Cardiac muscle cell (in vitro differentiated cells and primary cell): Measurements from ENCODE around the gene PRAF2. TPM values are rescaled to one million over a fixed set of nuclear protein-coding genes. Genes with fewer than 3 reads are reported as not detected.

Experiments
- DNase-seq, 2 donors: peaks; one replicate each; pipeline versions ENCODE4 v3.0.0 to v3.0.0-alpha.2; 2010 to 2017; ENCODE audit warnings: low read depth in 1 of 2, low spot score in 1 of 2
- H3K27ac ChIP-seq: fragments of 200-600 bp; sonication (generic); 2 replicates; pipeline ENCODE4 v1.5.1; 2016
- H3K27me3 ChIP-seq: fragments of 200-600 bp; sonication (generic); 2 replicates; pipeline ENCODE4 v1.6.0; 2016; ENCODE audit warnings: control low read depth
- H3K36me3 ChIP-seq: fragments of 200-600 bp; sonication (generic); 2 replicates; pipeline ENCODE4 v1.5.1; 2016; ENCODE audit warnings: control low read depth
- H3K4me1 ChIP-seq: fragments of 200-600 bp; sonication (generic); 2 replicates; pipeline ENCODE4 v1.8.1; 2017; ENCODE audit warnings: low read depth, mild to moderate bottlenecking, mixed run types
- H3K4me3 ChIP-seq: fragments of 200-600 bp; sonication (generic); 2 replicates; pipeline ENCODE4 v1.5.1; 2016; ENCODE audit warnings: mild to moderate bottlenecking
- H3K9me3 ChIP-seq: fragments of 200-600 bp; sonication (generic); 2 replicates; pipeline ENCODE4 v1.5.1; 2017; ENCODE audit warnings: low read depth, mild to moderate bottlenecking, control low read depth
- CTCF ChIP-seq: IDR thresholded peaks from 2 replicates; pipeline ENCODE4 v1.5.1; 2012; ENCODE audit warnings: low read depth, mild to moderate bottlenecking, low read length
- polyA plus RNA-seq: library from polyadenylated mRNA; unstranded; fragments of >200 nt; fragmentation: Nextera tagmentation; extraction: Ambion mirVana; gene quantifications from 2 replicates; pipeline ENCODE4 v1.2.1, GENCODE V29; 2016
- total RNA-seq: library from RNA; depleted of rRNA; stranded (reverse); fragments of >200 nt; gene quantifications from 2 replicates; pipeline ENCODE4 v1.2.3, GENCODE V29; 2016

Gene PRAF2
- total and polyA plus RNA-seq, 2 experiments from 2014 or later: 30.3 to 76.7 TPM

- TF ChIP-seq CTCF: no peak
- H3K27ac ChIP-seq: peak overlapping the region; percentile 74
- no peaks in the 10 kb centered on the region for H3K27me3 ChIP-seq
- peaks cover 17% of the 10 kb centered on the region for H3K36me3 ChIP-seq
- DNase-seq: peak in 1 of 2 donors; percentile 48
- no peaks in the 10 kb centered on the region for H3K9me3 ChIP-seq
- H3K4me3 ChIP-seq: peak overlapping the region; percentile 61
- peaks cover 21% of the 10 kb centered on the region for H3K4me1 ChIP-seq
Measured at GRCh38 chrX:49041744-49042580, 31.8 kb downstream of the PRAF2 start.

- H3K4me3 ChIP-seq: peak overlapping the region; percentile 0
- H3K36me3 ChIP-seq: peaks cover 22% of the 10 kb centered on the region
- peak in 1 of 2 donors; percentile 38 for DNase-seq
Measured at GRCh38 chrX:49040376-49040955, 33.3 kb downstream of the PRAF2 start.

GRCh38 chrX:49039598-49040375 lies 34.0 kb downstream of the PRAF2 start:
- Histone ChIP-seq H3K27ac (peak overlapping the region; percentile 92), H3K4me1 (peaks cover 21% of the 10 kb centered on the region), H3K27me3 (no peaks in the 10 kb centered on the region), H3K9me3 (no peaks in the 10 kb centered on the region), H3K36me3 (peaks cover 22% of the 10 kb centered on the region), H3K4me3 (peak overlapping the region; percentile 0)
- TF ChIP-seq CTCF: peak; percentile 14
- DNase-seq: peak; percentile 91 to 95

More at GRCh38 chrX:49040376-49040955, 33.3 kb downstream of the PRAF2 start:
- Histone ChIP-seq H3K27ac (peak overlapping the region; percentile 92), H3K9me3 (no peaks in the 10 kb centered on the region), H3K4me1 (peaks cover 21% of the 10 kb centered on the region), H3K27me3 (no peaks in the 10 kb centered on the region)
- TF ChIP-seq CTCF: no peak

GRCh38 chrX:49037883-49038475 lies 35.8 kb downstream of the PRAF2 start:
- peak in 1 of 2 donors; percentile 50 for DNase-seq
- no peak for TF ChIP-seq CTCF
- Histone ChIP-seq H3K27me3 (no peaks in the 10 kb centered on the region), H3K4me1 (peaks cover 21% of the 10 kb centered on the region), H3K9me3 (no peaks in the 10 kb centered on the region), H3K36me3 (peaks cover 34% of the 10 kb centered on the region), H3K4me3 (no peak overlapping the region), H3K27ac (no peak overlapping the region)

- Histone ChIP-seq H3K9me3 (no peaks in the 10 kb centered on the region), H3K27me3 (no peaks in the 10 kb centered on the region), H3K4me3 (no peak overlapping the region), H3K4me1 (no peaks in the 10 kb centered on the region), H3K27ac (no peak overlapping the region), H3K36me3 (peaks cover 15% of the 10 kb centered on the region)
- no peak for TF ChIP-seq CTCF
- no peak for DNase-seq
Measured at GRCh38 chrX:49030283-49030682, 43.5 kb downstream of the PRAF2 start.
